NCI-H524 (cell line): ENCODE results near the gene GPI.

ENCODE experiments used
- DNase-seq, 2 experiments: peaks; one replicate each; lab custom pipeline; 2025; lab: John Stamatoyannopoulos, UW

GPI gene

DNA sequence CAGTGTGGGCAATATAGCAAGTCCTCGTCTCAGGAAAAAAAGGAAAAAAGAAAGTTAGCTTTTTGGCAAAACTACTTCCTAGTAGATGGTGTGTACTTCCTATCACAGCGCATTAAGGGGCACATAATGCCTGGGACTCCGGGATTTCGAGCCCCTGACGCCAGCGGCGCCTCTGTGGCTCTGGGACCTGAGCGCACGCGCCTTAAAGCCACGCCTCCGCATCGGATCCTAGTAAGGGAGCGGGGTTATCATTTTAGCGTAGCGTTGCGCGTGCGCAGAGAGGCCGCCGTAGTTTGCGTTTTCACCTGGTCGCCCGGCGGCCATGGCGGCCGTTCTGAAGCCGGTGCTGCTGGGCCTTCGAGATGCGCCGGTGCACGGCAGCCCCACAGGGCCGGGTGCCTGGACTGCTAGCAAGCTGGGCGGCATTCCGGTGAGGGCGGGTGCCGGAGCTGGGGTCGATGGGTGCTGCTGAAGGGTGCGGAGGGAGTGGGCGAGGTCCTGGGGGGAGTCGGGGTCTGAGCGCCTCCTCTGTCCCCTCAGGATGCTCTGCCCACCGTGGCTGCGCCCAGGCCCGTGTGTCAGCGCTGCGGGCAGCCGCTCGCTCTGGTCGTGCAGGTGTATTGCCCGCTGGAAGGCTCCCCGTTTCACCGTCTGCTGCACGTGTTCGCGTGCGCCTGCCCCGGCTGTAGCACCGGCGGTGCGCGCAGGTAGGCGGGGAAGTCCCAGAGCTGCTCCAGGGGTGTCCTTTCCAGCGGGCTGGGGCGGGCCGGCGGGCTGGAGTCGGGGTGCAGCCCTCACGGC is 39.3 kb downstream of the GPI start, which contains the start of gene PDCD2L:
Gene PDCD2L, plus strand, starts transcription at position 291 of the 801 bp plus-strand sequence. Its CDS starts 32 bp downstream, at position 323.
- DNase-seq, result peak; percentile 89 to 95

DNA sequence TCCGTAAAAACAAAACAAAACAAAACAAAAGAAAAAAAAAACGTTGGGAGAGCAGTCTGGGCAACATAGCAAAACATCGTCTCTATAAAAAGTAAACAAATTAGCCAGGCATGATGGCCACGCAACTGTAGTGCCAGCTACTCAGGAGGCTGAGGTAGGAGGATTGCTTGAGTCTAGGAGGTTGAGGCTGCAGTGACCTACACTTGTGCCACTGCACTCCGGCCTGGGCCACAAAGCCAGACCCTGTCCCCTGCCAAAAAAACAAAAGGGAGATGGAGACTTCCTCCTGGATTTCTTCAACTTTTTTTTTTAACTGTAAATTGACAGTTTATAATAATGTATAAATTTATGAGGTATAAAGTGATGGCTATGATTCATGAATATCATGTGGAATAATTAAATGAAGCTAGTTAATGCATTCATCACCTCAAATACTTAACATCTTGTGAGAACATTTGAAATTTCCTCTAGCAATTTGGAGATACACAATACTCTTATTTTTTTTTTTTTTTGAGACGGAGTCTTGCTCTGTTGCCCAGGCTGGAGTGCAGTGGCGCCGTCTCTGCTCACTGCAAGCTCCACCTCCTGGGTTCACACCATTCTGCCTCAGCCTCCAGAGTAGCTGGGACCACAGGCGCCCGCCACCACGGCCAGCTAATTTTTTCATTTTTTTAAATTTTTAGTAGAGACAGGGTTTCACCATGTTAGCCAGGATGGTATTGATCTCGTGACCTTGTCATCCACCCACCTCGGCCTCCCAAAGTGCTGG is 41.1 kb downstream of the GPI start:
- DNase-seq, result no peak

DNA sequence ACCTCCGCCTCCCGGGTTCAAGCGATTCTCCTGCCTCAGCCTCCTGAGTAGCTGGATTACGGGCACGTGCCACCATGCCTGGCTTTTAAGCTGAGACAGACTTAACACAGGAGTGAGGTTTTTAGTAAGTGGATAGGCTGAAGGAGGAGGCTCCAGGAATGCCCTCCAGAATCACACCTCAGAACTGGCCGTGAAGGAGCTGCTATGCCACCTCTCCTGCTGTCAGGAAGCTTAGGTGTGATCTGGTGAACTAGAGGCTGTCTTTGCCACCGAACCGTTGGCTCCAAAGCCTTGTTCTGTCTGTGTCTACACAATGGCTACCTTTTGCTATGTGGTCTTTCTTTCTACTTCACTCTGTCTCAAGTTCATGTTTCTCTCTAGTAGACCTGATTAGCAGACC is 43.4 kb downstream of the GPI start:
- no peak for DNase-seq

DNA sequence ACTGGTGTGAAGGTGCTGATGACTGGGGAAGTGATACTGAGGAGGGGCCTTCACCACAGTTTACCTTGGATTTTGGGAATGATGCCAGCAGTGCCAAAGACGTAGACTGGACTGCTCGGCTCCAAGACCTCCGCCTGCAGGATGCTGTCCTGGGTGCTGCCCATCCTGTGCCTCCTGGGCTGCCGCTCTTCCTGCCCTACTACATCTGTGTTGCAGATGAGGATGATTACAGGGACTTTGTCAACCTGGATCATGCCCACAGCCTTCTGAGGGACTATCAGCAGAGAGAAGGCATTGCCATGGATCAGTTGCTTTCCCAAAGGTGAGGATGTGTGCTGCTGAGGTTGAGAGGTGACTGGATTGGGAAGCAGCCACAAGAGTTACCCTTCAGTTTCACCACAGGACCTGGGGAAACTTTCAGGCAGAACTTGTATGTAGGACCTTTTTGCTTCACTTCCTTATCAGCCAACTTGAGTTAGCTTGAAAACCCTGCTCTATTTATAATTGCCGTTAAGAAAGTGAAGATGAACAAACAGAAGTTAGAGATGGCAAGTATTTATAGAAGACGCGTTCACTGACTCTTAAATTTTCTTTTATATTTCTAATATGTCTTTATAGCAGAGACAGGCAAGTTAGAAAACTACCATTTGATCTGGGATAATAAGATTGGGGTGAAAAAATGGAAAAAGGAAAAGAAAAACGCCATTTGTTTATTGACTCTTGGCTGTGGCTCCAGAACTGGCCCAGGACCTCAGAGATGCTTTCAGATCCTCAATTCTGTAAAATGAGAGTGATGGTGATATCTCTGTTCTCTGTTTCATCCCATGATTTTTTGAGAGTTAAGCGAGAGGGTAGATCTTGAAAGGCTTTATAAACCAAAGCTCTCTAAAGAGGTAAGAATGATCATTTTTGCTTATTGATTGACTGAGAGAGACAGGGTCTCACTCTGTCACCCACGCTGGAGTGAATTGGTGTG is 44.5 kb downstream of the GPI start:
- DNase-seq, result no peak

DNA sequence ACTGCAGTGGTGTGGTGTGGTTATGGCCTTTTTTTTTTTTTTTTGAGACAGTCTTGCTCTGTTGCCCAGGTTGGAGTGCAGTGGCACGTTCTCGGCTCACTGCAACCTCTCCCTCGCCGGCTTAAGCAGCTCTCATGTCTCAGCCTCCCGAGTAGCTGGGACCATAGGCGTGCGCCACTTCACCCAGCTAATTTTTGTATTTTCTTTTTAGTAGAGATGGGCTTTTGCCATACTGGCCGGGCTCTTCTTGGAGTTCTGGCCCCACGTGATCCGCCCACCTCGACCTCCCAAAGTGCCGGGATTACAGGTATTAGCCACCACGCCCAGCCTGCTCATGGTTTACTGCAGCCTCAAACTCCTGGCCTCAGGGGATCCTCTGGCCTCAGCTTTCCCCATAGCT is 46.2 kb downstream of the GPI start:
- no peak for DNase-seq

DNA sequence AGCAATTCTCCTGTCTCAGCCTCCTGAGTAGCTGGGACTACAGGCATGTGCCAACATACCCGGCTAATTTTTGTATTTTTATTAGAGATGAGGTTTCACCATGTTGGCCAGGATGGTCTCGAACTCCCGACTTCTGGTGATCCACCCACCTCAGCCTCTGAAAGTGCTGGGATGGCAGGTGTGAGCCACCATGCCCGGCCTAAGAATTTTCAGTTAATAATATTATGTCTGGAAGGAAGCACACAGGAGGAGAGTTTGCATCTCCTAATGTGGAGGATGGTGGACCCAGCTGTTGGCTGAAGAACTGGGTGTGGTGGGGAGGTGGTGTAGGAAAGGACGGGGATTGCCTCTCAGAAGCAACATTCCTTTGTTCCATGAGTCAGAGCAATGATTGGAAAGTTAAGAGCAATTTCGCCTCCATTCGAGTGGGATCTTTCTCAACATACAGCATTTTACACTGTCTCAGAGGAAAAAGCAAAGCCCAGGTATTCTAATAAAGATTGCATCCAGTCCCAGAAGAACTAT is 51.1 kb downstream of the GPI start:
- DNase-seq, result no peak

DNA sequence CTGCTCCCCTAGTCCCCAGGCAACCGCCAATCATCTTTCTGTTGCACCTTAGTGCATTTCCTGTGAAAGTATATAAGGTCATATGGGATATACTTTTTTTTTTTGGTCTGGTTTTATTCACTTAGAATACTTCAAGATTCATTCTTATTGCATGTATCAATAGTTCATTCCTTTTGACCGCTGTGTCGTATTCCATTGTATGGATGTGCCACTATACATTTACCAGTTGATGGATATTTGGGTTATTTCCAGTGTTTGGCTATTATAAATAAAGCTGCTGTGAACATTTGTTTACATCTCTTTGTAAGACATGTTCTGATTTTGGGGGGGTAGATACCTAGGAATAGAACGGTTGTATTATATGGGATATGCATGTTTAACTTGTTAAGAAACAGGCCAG is 53.3 kb downstream of the GPI start:
- no peak for DNase-seq

DNA sequence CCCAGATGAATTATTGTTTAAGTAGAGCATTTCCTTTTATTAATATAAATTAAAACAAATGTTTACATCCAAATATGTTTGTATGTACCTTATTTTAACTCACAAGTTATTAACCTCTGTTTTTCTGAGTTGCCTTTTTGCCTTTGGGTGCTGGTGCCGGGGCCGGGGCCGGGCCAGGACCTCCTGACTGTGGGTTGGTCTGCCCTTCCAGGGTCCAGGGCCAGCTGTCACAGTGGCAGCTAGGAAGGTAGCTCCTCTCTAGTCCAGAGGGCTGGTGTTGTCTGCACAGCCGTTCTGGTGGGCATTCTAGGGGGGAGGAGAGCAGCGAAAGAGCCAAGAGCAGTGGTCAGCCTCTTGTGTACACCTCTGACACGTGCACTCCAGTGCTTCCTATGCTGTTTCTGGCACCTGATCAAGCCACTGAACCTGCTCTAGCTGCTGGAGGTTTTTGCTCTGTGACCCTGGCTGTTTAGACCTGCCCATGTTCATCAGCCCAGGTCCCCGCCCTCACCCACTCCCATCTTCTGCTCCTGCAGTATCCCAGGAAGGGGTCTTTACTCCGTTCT is 61.2 kb downstream of the GPI start:
- no peak for DNase-seq

DNA sequence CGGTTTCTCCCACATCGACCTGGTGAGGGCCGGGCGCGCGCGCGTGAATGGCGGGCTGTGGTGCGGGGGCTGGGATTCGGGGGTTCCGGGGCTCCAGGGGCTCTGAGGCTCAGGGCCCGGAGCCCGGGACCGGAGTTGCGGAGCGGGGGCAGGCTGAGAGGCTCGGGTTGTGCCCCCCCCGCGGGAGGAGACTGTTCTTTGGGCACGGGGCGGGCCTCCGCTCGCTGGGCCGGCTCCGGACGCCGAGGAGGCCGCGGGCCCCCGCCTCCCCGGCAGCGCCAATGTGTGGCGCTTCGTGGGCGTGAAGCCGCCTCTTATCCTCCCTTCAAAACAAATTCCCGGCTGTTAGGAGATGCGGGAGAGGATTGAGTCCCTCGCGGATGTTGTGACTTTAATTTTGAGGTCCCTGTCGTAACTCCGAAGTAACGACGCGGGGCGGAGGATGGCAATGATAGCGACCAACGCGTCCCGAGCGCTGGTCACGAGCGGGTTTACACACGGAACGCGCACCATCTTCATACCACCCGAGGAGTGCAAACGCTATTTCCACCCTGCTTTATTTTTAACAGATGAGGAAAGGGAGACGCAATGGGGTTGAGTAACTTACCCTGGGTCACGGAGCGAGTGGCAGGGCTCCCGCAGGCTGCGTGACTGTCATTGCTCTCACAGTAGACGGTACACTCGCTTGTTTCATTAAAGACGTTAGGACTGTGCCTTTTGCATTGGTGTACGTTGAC is 63.7 kb downstream of the GPI start:
- peak in 1 of 2 experiments; percentile 26 for DNase-seq

DNA sequence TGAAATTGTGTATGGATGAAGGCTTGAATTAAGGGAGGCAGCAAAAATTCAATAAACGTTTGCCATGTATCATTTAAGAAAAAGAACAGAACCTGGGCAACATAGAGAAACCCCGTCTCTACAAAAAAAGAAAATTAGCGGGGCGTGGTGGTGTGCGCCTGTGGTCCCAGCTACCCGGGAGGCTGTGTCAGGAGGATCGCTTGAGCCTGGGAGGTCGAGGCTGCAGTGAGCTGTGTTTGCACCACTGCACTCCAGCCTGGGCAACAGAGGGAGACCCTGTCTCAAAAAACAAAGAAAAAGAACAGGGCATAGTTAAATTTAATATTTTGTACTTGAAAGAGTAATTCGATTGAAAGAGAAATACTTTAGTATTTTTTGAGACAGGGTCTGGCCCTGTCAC is 64.6 kb downstream of the GPI start:
- no peak for DNase-seq

DNA sequence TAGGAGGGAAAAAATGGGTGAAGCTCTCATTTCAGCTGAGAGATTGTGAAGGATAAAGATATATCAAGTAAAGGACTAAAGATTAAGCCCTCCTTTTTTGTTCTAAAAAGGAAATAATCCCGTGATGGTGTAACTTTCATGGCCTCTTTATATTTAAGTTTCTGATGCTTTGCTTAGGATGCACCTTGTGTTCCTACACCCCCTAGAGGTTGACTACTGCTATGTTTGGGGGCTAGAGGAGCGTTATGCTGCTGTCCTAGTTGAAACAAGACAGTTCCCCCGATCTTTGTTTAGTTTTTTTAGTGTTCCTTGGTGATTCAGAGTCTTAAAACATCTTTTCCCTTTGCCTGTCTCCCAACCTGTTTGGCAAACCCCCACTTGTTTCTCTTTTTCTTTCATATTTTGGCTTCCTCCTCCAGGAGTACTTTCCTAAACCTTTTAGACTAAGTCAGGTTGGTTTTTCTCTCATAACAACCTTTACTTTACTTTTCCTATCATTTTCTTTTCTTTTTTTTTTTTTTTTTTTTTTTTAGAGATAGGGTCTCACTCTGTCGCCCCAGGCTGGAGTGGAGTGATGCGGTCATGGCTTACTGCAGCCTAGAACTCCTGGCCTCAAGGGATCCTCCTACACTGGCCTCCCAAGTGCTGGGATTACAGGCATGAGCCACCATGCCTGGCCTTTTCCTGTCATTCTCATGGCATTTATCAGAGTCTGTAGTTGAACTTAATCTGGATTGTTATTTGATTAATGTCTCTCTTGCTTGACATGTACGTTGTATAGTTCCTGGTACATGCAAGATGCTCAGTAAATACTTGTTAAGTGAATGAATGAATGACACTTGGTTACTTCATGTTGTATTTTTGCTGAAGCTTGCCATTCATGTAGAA is 66.0 kb downstream of the GPI start:
- peak; percentile 11 to 48 for DNase-seq

DNA sequence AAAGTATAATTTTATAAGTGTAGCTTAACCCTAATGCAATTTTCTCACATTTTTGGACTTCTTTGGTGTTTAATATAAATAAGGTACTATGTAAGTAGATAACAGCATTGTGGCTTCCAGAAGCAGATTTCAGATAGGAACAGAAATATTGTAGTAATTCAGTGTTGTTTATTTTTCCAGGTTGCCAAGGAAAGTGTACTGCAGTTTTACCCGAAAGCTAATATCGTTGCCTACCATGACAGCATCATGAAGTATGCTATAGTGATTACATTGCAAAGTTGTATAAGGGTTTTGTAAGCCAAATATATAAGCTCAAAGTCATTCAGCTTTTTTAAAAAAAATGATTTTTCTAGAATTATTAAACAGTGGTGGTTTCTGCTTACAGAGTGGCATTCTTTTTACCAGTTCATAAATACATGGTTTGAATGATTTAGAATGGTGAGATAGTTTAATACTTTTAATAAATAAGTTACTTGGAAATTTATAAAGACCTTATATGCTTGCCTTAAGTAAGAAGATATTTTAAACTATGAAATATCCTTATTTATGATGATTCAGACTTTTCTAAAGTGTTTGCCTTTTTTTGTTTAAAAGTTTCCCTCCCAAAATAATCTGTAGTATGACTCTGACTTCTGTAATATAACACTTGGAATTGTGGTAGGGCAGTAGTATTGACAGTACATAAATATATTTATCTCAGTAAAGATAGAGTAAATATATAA is 66.8 kb downstream of the GPI start:
- no peak for DNase-seq

DNA sequence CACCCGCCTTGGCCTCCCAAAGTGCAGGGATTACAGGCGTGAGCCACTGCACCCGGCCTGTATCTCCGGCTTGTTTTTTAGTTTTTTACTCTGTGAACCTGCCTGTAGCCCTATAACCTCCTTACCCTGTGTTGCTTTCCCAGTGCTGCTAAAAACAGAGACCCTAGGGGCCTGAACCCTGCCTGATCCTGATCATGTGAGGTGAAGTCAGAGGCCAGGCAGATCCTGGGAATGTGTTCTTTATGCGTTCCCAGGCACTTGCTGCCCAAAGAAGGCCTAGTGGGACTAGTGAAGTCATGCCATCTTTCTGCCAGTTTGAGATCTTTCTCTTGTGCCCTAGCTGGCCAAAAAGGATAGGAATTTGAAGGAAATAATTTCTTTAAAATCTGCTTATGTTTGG is 67.8 kb downstream of the GPI start:
- DNase-seq, result no peak

DNA sequence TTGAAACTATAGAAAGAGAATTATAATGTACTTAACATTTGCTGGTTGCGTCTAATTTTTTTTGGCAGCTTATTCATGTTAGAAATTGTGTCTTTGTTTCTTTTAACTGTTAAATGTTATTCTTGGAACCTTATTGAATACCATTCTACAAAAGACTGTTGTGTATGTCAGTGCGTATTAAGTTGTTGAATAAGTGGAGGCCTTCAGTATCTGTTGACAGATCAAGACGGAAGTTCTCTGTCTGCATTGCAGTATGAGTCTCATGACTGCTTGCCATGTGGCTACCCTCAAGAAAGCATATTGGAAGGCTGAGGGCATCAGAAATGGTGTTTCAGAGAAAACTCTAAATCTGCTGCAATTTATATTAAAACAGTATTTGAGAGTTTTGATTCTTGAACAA is 71.7 kb downstream of the GPI start:
- DNase-seq, result no peak

DNA sequence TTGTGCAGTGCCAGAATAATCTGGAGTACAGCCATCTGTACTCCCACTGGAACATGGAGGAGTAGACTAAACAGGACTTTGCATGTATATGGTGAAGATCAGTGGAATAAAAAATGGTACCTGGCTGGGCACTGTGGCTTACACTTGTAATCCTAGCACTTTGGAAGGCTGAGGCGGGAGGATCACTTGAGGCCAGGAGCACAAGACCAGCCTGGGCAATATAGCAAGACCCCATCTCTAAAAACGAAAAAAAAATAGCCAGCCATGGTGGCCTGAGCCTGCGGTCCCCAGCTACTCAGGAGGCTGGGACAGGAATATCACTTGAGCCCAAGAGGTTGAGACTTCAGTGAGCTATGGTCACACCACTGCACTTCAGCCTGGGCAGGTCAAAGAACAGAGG is 83.2 kb downstream of the GPI start:
- DNase-seq, result no peak
